Suprapubic skin (tissue), 4 donors: ENCODE results near the gene C2orf80.

ENCODE experiments used
- CTCF ChIP-seq, 2 donors: fragments of 200-600 bp in 1 of 2; fragments of 450-650 bp in 1 of 2; sonication (generic) in 1 of 2; IDR thresholded peaks; one replicate each; pipeline ENCODE4 v1.5.1; 2016 to 2019; ENCODE audit warnings: antibody characterized with exemption in 2 of 2, mild to moderate bottlenecking in 1 of 2, moderate library complexity in 1 of 2
- EP300 ChIP-seq: sonication (generic); formaldehyde crosslinking; IDR thresholded peaks from one replicate; pipeline ENCODE4 v1.6.1; 2017; ENCODE audit warnings: antibody characterized with exemption
- POLR2A ChIP-seq, 2 donors: fragments of 450-650 bp; IDR thresholded peaks; one replicate each; pipeline ENCODE4 v1.6.1; 2017; ENCODE audit warnings: antibody characterized with exemption in 2 of 2, mild to moderate bottlenecking in 2 of 2, moderate library complexity in 2 of 2
- POLR2AphosphoS5 ChIP-seq, 3 donors: sonication (generic); formaldehyde crosslinking; IDR thresholded peaks; one replicate each; pipeline ENCODE4 v1.6.1; 2017; ENCODE audit warnings: antibody characterized with exemption in 3 of 3

DNA sequence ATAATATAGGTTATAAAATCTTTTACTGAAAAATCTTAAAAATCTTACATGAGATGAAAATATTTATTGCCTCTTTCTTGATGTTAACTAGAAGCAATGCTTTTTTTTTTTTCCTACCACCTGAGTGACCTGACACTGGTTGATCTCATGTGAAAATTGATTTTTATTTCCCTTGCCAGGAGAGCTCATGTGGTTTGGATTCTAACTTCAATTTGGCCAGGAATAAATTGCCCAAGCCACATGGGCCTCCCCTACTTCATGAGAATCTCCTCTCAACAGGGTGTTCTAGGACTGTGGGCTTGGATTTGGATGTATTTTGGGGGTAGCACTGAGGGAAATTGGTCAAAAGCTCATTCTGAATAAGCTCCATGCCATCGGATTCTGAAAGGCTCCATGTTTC lies 45.0 kb upstream of the C2orf80 start:
- no peak for TF ChIP-seq CTCF (IDR thresholded peaks at IDR 0.05)
- no peak for TF ChIP-seq POLR2A (IDR thresholded peaks at IDR 0.05)
- no peak for TF ChIP-seq EP300
- TF ChIP-seq POLR2AphosphoS5 (IDR thresholded peaks at IDR 0.05): no peak
